RWPE2 (cell line): ENCODE results near the gene KMT5B.

ENCODE experiments used
- ATAC-seq: fragments of 200-7000 bp; cut with Tn5 transposase; 3 replicates; pipeline ENCODE4 v1.9.1; 2021; ENCODE audit warnings: low read depth
- DNase-seq: peaks from one replicate; pipeline ENCODE4 v3.0.0-alpha.2; 2020; ENCODE audit warnings: low spot score
- H3K27ac ChIP-seq: fragments of 450-650 bp; 2 replicates; pipeline ENCODE4 v1.5.1; 2017; ENCODE audit warnings: mild to moderate bottlenecking; ENCODE audit not compliant: poor library complexity, severe bottlenecking
- H3K27me3 ChIP-seq: fragments of 250-450 bp; sonication (Bioruptor Pico); 2 replicates; pipeline ENCODE4 v1.5.1; 2021; ENCODE audit warnings: mild to moderate bottlenecking, moderate library complexity; ENCODE audit not compliant: insufficient read depth, poor library complexity, severe bottlenecking
- H3K36me3 ChIP-seq: fragments of 250-450 bp; sonication (Bioruptor Pico); 2 replicates; pipeline ENCODE4 v1.5.1; 2020; ENCODE audit warnings: low read depth, mild to moderate bottlenecking, moderate library complexity
- H3K4me1 ChIP-seq: fragments of 250-450 bp; sonication (Bioruptor Pico); 2 replicates; pipeline ENCODE4 v1.5.1; 2021; ENCODE audit warnings: mild to moderate bottlenecking, moderate library complexity; ENCODE audit not compliant: insufficient read depth, poor library complexity, severe bottlenecking
- H3K4me3 ChIP-seq: fragments of 250-450 bp; sonication (Bioruptor Pico); 2 replicates; pipeline ENCODE4 v1.5.1; 2021; ENCODE audit warnings: mild to moderate bottlenecking, moderate library complexity; ENCODE audit not compliant: severe bottlenecking
- H3K9me3 ChIP-seq: fragments of 250-450 bp; sonication (Bioruptor Pico); 2 replicates; pipeline ENCODE4 v1.5.1; 2021; ENCODE audit warnings: mild to moderate bottlenecking, moderate library complexity; ENCODE audit not compliant: severe bottlenecking
- TF ChIP-seq, protein P1 (sequence below): fragments of 450-650 bp; IDR thresholded peaks from one replicate; pipeline ENCODE4 v1.5.1; 2017; ENCODE audit warnings: mild to moderate bottlenecking, moderate library complexity; ENCODE audit not compliant: poor library complexity, severe bottlenecking

The KMT5B gene

DNA sequence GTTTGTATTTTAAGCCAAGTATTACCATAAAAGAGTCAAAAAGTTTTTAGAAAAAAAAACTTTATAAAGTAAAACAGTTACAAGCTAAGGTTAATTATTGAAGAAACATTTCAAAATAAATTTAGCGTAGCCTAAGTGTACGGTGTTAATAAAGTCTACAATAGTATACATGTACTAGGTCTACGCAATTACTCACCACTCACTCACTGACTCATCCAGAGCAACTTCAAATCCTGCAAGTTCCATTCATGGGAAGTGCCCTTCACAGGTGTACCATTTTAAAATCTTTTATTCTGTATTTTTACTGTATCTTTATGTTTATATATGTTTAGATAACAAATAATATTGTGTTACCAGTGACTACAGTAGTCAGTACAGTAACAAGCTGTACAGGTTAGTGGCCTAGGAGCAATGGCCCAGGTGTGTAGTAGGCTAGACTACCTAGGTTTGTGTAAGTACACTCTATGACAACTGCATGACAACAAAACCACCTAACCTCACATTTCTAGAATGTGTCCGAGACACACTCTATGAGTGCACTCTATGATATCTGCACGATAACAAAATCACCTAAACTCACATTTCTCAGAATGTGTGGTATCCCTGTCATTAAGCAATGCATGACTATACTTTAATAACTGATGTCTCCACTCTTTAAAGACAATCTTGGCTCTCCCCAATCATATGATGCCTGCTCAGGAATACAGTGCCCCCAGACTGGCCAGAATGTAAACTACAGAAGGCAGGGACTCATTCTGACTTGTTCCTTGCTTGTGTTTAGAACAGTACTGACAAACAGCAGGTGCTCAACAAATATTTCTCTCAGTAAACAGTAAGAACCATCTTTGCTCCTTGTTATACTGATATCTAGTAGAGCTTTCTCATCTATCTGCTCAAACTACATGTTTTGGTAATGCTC lies 21.2 kb downstream of the KMT5B start:
- Histone ChIP-seq H3K27ac (no peak overlapping the region), H3K4me1 (peaks cover 6% of the 10 kb centered on the region), H3K27me3 (no peaks in the 10 kb centered on the region), H3K9me3 (no peaks in the 10 kb centered on the region), H3K36me3 (peaks cover 6% of the 10 kb centered on the region; the same call in 1 of the 2 replicates), H3K4me3 (no peak overlapping the region)
- DNase-seq: no peak
- TF ChIP-seq, protein P1, sequence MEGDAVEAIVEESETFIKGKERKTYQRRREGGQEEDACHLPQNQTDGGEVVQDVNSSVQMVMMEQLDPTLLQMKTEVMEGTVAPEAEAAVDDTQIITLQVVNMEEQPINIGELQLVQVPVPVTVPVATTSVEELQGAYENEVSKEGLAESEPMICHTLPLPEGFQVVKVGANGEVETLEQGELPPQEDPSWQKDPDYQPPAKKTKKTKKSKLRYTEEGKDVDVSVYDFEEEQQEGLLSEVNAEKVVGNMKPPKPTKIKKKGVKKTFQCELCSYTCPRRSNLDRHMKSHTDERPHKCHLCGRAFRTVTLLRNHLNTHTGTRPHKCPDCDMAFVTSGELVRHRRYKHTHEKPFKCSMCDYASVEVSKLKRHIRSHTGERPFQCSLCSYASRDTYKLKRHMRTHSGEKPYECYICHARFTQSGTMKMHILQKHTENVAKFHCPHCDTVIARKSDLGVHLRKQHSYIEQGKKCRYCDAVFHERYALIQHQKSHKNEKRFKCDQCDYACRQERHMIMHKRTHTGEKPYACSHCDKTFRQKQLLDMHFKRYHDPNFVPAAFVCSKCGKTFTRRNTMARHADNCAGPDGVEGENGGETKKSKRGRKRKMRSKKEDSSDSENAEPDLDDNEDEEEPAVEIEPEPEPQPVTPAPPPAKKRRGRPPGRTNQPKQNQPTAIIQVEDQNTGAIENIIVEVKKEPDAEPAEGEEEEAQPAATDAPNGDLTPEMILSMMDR: no peak
- ATAC-seq: peak; percentile 73; the same call in 2 of the 3 replicates

DNA sequence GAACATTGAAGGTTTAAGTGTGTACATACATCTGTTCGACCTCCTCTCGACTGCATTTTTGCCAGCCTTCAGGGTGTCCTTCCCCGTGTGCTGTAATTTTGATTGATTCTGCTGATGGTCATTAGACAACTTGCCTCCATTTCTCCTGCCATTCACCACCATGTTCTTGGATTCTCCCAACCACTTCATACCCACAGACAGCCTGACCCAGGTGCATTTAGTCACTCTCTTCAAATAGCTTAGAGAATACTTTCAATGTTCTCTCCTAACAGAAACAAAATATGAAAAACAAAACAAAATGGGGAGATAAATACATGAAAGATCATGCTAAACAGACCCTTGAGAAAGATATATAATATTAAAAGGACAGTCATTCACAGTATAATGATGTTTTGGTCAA lies 23.2 kb downstream of the KMT5B start:
- H3K4me3 ChIP-seq: no peak overlapping the region
- H3K27ac ChIP-seq: no peak overlapping the region
- peaks cover 19% of the 10 kb centered on the region for H3K36me3 ChIP-seq
- TF ChIP-seq, protein P1: no peak
- no peaks in the 10 kb centered on the region for H3K9me3 ChIP-seq
- no peaks in the 10 kb centered on the region for H3K27me3 ChIP-seq
- peaks cover 6% of the 10 kb centered on the region for H3K4me1 ChIP-seq
- ATAC-seq (no peak), DNase-seq (no peak)

DNA sequence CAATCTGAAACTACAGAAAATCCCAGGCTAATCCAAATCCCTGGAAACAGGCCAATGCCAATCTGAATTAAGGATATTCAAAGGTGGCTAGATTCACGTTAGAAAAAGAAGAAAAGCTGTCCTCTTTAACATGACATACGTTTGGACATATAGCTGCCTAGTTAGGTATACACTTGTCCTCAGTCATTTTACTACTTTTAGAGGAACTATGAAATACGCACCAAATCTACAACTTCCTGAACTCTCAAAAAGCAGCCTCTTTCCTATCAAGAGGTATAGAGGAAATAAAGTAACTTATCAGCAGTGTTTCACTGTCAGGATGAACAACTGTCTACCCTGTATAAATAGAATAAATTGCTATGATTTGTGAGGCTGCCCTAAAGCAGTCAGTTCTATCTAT lies 24.0 kb downstream of the KMT5B start:
- ATAC-seq (no peak), DNase-seq (no peak)
- Histone ChIP-seq H3K27me3 (no peaks in the 10 kb centered on the region), H3K4me1 (peaks cover 6% of the 10 kb centered on the region), H3K4me3 (no peak overlapping the region), H3K36me3 (peaks cover 26% of the 10 kb centered on the region), H3K9me3 (no peaks in the 10 kb centered on the region), H3K27ac (no peak overlapping the region)
- TF ChIP-seq, protein P1: no peak

DNA sequence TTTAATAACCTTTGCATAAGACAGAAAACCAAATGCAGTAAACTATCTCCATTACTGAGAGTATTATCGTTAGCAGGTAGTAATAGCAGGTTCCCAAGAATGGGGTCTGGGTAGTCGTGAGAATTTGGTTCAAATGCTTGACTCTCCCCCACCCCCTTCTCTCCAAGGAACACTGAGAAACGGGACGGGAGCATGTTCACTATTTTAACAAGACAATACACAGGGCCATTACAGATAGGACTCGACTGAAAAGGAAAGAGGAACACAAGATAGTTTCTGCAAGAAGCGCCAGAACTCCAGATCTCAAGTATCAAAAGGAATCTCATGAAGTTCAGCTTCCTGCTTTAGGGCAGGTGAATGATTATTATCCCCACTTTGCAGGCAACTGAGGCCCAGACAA lies 27.0 kb downstream of the KMT5B start:
- Histone ChIP-seq H3K9me3 (no peaks in the 10 kb centered on the region), H3K27me3 (no peaks in the 10 kb centered on the region), H3K27ac (no peak overlapping the region), H3K36me3 (peaks cover 29% of the 10 kb centered on the region), H3K4me1 (no peaks in the 10 kb centered on the region), H3K4me3 (no peak overlapping the region)
- DNase-seq: no peak
- ATAC-seq: no peak
- TF ChIP-seq, protein P1: no peak
